ENCODE results near the gene TNFSF13B.
A peak's percentile ranks its signal among the peaks of the same experiment; 100 is the strongest.
"Not testable (repeated sequence)": the region's sequence is repeated elsewhere in the genome, so short reads cannot be mapped to it uniquely, and the experiment has no call there.

TNFSF13B gene

DNA sequence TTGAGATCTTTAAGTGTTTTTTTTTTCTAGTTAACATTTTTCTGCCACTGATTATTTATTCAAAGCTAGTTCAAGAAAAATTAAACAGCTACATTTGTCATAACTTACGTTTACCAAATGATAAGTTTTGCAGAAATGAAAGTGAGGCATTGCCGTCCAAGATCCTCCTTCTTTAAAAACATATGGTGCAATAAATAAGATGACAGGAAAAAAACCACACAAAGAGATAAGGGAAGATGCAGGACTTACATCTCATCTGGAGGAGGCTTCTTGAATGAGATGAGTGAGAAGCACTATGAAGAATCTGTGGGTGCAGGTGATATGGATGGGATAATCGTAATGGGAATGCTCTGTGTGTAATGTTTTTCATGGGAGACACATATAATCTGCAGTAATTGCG is 12.4 kb downstream of the TNFSF13B start:
- no peak for DNase-seq (ENCODE audit: low spot score)

DNA sequence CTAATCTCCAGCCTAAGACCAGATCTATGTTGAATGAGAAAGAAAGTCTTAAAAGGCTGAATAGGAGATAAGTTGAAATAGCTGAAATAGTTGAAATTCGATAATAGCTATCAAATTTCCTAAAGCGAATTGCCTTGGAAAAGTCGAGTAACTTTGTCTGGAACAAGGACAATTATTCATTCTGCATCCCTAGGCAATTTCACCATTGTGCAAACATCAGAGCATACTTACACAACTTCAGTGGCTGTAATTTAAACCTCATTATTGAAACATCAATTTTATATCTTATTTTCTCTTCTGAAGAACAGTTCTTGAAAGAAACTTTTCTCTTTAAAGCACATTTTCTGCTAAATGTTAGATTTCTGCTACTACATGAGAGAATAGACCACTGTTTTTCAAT is 13.6 kb downstream of the TNFSF13B start:
- no peak for DNase-seq (ENCODE audit: low spot score)

DNA sequence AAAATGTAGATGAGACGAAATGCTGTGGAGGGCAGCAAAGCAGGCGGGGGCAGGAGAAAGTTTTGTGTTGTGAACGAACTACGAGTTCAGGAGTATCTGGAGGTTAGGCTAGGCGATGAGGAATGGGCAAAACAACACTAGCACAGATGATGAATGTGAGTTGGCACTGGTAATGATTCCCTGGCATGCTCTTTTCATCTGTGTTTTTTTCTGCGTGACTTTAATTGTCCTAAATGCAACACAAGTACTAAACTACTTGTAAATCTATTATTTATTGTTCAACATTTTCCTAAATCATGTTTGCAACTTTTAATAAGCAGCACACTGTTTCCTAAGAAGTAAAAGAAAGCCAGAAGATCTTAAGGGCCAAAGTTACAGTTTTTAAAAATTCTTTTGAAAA is 19.2 kb downstream of the TNFSF13B start:
- no peak for DNase-seq (ENCODE audit: low spot score)

DNA sequence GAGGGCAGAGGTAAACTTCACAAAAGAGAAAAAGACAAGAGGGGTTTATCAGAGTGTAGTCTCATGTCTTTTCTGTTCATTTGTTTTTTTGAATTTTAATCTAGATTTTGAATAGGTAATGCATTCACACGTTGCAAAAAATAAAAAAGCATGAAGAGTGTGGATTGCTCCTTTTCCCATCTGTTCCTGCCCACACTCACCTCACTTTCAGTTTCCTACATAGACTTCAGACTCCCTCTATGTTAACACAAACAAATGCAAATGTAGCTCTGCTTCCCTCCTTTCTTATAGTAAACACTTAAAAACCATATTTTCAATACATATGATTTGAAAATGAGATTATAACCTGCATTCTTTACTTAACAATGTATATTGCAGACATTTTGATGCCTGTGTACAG is 20.3 kb downstream of the TNFSF13B start:
- no peak for DNase-seq (ENCODE audit: low spot score)

DNA sequence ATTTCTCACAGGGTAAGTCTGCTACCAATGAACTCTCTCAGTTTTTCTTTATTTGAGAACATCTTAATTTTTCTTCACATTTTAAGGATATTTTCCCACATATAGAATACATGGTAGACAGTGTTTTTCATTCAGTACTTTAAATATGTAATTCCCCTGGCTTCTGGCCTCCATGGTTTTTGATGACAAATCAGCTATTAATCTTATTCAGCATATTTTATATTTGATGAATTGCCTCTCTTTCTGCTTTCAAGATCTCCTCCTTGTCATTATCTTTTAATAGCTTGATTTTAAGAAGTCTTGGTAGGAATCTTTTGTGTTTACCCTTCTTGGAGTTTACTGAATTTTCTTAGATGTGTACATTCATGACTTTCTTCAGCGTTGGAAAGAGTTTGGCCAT is 27.6 kb downstream of the TNFSF13B start:
- DNase-seq (ENCODE audit: low spot score), result no peak

DNA sequence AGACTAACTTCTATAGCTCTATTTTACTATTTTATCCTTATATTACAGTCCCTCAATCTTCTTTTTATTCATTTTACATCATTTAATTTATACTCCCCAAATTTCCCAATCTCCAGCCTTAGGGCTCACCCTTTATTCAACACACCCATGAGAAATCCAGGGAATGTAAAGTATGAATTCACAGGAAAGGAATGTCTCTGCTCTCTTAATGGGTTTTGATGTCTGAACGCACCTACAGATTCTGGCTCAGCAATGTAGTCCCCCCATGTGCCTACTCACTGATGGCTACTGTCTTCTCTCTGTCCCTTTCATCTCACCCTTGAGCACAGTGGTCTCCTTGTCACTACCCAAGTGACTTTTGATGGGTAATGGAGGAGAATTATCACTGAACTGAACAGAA is 32.8 kb downstream of the TNFSF13B start:
- no peak for DNase-seq (ENCODE audit: low spot score)

DNA sequence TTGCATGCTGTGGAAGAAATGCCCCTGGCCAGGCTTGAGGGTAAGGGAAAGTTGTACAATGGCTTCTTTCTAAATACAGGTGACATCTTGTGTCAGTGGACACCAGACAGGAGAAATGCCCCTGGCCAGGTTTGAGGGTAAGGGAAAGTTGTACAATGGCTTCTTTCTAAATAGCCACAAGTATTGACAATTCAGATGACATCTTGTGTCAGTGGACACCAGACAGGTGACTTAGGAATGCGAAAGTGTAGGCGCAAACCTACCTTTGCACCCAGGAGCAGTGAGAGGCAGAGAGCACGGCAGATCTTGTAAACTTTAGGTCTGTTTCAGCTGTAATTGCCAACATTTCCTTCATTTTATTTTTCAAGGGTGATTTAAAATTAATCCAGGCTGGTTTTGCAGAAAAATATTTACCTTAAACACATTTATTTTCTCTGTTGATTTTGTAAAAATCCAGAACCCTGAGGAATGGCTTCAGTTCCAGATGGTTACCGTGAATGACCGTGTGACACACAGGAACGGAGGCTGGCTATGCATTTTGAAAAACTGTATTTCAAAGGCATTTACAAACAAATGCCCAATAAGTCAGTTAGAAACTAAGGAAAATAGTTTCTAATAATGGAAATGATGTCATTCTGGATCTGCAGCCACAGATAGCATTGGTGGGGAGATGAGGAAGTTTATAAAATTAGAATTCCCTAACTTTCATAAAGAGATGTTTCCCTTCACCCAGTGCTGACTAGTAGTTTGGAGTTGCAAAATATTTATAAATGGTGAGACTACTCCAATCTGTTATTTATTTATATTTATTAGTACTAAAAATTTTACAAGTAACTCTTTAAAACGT is 34.9 kb downstream of the TNFSF13B start:
- no peak for DNase-seq (ENCODE audit: low spot score)

DNA sequence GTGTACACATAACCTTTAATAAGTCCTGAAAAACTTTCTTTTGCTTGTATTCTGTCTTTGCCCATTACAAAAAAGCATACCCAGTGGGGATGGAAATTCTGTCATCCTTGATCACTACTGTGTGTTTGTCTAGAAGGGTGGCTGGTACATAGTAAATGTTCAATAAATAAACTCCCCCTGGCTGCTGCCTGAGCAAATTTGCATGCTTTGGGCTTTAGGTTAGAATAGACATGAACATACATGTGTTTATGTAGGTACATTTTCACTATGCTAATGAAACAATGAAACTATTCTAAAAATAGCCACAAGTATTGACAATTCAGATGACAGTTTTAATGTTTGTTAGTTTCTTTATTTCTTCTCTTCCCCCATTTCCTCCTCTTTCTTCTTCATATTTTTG is 36.1 kb downstream of the TNFSF13B start:
- DNase-seq (ENCODE audit: low spot score), result no peak

DNA sequence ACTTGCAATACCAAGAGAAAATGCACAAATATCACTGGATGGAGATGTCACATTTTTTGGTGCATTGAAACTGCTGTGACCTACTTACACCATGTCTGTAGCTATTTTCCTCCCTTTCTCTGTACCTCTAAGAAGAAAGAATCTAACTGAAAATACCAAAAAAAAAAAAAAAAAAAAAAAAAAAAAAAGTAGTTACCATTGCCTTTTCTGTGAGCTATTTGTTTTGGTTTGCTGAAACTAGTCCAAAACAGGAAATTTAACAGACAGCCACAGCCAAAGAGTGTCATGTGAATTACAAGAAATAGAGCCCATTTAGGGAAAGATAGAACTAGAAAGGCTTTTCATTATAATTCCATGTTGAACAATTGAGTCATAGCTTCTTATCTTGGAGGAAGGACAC is 37.3 kb downstream of the TNFSF13B start:
- DNase-seq (ENCODE audit: low spot score), result no peak

DNA sequence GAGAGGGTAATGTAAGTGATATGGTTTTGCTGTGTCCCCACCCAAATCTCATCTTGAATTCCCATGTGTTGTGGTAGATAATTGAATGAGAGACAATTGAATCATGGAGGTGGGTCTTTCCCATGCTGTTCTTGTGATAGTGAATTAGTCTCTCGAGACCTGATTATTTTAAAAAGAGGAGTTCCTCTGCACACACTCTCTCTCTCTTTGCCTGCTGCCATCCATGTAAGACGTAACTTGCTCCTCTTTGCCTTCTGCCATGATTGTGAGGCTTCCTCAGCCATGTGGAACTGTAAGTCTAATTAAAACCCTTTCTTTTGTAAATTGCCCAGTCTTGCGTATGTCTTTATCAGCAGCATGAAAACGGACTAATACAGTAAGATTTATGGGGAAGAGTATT is 42.1 kb downstream of the TNFSF13B start:
- DNase-seq (ENCODE audit: low spot score), result not testable (repeated sequence)

DNA sequence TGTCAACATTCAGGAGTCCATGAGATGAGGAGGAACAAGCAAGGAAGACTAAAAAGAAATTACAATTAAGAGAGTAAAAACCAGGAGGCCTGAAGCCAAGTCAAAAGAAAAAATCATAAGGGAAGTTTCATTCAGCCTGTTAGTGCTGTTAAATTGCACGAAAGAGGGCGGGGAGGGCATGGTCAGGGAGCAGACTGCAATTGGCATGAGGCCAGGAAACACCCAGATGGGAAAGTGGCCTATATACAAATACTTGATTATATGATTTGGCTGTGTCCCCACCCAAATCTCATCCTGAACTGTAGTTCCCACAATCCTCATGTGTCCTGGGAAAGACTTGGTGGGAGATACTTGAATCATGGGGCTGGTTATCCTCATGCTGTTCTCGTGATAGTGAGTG is 43.9 kb downstream of the TNFSF13B start:
- no peak for DNase-seq (ENCODE audit: low spot score)

DNA sequence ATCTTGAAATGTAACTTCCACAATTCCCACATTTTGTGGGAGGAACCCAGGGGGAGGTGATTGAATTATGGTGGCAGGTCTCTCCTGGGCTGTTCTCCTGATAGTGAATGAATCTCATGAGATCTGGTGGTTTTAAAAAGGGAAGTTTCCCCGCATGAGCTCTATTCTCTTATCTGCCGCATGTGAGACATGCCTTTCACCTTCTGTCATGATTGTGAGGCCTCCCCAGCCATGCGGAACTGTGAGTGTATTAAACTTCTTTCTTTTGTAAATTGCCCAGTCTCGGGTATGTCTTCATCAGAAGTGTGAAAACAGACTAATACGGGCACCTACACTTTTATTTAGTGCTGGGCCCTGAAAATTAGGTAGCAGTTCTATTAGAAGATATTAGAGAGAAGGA is 45.8 kb downstream of the TNFSF13B start:
- DNase-seq (ENCODE audit: low spot score), result no peak

DNA sequence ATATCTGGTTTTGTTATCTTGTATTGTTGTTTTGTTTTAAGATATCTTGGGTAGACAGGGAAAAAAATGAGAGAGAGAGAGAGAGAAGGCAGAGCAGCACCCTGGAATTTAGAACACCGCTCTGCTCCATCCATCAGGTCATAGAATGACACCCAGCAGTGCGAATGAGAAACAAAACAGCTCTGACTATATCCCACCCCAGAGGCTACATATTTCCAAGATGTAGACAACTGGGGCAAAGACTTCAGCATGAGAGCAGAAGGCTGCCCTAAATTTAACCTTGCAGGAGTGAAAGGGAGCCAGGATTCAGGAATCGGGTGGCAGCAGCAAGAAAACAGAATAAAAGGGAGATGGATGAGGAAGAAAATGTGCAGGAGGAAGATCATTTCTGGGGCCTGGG is 46.5 kb downstream of the TNFSF13B start:
- DNase-seq (ENCODE audit: low spot score), result no peak

DNA sequence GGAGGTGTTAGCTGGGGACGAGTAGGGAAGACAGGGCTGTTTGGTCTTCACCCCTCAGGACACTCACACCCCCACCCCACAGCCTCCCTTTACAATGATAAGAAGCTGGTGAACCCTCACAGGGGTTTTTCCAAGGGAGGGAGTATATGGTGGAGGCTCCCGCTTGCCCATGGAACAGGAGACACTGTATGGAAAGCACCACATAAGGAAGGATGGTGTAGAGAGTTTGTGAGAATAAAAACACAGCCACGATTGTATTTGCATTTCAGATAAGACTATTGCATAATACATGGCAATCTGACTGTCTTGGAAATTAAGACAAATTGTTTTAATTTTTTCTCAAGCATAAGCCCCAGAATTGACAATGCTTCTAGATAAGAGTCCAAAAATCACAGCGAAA is 46.9 kb downstream of the TNFSF13B start:
- DNase-seq (ENCODE audit: low spot score), result no peak

DNA sequence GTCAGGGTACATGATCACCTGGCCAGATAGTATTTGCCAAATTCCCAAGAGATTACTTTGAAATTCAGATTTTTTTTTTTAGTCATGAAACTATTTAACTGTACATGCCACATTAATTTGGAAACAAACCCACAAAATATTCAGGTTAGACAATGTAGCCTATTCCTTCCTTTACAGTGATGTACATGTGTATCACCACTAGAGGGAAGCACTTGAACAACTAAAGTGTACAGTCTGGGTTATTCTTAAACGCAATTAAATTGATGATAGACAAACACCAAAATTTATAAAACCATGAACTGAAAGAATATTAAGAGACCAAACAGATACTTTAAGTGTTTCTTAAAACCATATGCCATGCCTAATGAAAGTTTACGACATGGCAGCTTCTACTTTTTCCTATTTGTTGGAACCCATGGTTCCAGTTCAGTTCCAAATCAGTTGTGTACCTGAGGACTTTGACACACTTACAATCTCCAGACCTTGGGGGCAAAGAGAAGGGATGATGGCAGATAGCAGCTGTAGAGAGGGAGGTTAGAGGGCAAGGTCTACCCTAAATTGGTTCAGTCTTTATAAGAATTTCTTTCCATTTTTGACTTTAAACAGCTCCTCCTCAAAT is 52.8 kb downstream of the TNFSF13B start:
- DNase-seq (ENCODE audit: low spot score), result peak; percentile 40

DNA sequence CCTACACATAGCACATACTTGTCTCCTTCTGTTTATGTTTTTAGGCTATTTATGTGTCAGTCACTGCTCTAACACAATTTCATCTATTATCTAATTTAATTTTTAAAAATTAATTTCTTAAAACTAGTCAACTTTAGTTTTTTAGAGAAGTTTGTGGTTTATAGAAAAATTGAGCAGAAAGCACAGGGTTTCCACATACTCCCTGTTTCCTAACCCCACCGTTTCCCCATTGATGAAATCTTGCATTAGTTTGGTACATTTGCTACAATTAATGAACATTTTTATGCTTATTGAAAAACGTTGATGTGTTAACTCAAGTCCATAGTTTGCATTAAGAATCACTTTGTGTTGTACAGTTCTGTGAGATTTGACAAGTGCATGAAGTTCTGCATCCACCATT is 53.5 kb downstream of the TNFSF13B start:
- no peak for DNase-seq (ENCODE audit: low spot score)

DNA sequence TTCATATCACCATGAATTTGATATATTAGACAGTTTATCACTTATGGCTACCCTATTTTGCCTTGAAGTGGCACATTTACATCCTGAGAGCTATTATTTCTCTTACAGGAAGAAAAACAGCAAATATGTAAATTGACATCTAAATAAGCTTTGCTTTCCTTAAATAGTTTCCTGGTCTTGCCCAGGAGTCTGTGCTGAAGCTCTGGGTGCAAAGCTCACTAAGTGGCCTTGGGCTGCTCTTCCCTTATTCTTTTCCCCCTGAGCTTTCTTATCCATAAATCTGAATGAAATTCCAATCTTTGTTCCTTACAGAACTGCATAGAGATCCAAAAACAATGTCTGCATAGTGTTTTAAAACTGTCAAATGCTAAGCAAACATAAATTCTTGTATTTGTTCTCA is 56.3 kb downstream of the TNFSF13B start:
- no peak for DNase-seq (ENCODE audit: low spot score)

DNA sequence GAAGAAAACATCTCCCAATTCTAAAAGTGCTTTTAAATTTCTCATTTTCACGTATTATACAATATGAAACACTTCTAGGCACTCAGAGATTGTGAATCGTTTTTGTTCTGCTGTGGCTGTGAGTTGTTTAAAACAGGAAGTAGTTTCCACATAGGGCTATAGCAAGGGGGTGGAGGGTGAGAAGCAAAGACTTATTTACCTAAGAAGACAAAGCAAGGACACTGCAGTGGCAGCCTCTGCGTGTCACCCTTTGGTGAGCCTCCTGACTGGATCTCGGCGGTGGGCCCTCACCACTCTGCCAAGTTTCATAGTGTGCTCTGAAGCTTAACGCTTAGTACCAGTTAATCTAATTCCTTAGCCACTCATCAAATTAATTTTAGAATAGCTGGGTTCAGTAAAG is 56.8 kb downstream of the TNFSF13B start:
- no peak for DNase-seq (ENCODE audit: low spot score)

DNA sequence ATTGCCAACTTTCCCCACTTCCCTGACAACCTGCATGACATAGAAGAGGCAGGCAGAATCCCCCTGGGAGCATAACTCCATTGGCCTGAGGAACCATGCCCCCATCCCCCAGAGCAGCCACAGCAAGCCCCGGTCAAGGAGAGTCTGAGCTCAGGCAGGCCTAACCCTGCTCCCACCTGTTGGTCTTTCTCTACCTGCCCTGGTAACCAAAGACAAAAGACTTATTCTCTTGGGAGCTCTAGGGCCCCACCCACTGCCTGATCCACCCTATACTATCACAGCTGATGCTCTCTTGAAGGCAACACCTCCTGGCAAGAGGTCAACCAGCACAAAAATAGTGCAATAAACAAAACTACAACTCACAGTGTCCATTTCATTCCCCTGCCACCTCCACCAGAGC is 59.3 kb downstream of the TNFSF13B start:
- DNase-seq (ENCODE audit: low spot score), result no peak

DNA sequence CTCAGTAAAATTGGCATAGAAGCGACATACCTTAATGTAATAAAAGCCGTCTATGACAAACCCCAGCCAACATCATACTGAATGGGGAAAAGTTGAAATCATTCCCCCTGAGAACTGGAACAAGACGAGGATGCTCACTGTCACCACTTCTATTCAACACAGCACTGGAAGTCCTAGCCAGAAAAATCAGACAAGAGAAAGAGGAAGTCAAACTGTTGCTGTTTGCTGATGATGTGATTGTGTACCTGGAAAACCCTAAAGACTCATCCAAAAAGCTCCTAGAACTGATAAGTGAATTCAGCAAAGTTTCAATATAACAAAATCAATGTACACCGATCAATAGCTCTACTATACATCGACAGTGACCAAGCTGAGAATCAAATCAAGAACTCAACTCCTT is 63.3 kb downstream of the TNFSF13B start:
- DNase-seq (ENCODE audit: low spot score), result no peak

DNA sequence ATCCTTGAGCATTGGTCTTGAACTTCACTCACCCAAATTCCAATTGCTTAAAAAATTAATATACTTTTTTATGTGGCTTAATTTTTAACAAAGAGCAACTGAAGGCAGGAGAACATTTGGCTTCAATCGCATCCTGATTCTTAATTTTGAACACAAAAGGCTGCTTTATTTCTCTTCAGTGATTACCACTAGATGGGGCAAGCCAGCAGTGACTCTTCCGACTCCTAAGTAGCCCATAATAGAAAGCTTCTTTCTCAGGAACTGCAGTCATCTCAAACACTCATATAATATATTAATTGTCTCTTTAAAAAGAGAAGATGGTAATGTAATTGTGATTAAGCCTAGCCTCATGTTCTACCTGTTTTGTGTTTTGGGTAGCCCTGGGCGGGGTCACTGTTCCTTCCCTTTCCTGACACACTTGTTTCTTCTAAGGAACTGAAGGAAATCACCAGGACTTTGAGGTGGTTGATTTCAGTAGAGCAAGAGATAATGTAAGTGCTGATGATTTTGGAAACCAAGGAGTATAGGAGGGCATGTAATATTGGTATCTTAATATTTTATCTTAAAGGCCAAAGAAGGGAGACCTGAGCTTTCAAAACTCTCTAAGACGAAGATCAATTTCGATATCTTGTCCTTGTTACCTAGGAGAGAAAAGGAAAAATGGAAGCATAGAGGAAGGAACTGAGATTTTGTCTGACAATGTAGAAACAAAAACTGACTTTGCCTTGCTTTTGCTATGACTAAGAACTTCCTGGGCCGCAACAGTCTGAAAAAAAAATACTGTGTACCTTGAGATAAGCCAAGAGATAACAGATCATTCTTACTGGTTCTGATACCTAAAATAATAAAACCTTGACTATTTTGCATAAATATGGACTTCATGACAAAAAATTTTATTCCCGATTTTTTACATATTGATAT is 73.1 kb downstream of the TNFSF13B start:
- peak; percentile 41 for DNase-seq (ENCODE audit: low spot score)

DNA sequence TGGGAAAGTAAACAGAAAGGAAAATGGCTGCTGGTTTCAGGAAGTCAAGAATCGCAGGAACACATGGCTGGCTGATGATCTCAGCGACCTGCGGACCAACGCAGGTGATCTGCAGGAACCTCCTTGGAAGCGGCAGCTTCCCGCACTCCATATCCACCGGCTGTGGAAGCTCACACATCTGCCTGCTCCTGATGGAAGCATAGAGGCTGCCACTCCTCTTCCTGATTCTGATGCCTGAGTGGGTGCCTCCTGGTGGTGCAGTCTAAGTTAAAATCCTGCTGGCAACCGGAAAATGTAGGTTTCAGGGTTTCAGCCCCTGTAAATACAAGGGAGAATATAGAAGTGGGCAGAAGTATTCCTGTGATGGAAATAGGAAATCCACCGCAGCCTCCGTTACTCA is 75.5 kb downstream of the TNFSF13B start:
- DNase-seq (ENCODE audit: low spot score), result no peak

DNA sequence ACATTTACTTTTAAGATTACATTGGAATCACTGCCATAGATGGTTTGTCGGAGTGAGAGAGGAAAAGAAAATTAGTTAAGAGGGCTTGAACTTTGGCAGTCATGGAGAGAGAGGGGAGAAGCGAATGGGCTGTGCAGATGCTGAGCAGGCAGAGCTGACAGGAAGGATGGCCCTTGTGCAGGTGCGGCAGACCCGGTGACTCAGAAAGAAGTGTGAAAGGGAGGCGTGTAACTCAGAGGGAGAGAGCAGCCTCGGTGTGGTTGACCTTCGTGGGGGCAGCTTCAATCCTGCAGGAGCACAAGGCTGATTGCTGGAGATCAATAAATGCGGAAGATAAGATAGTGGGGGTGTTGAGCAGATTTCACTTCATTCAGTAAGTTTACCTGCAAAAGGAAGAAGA is 76.9 kb downstream of the TNFSF13B start:
- no peak for DNase-seq (ENCODE audit: low spot score)
